Mesothelial cell of epicardium (in vitro differentiated cells): ENCODE data around the gene PPP2R2B. TPM values are rescaled to one million over a fixed set of nuclear protein-coding genes. Genes with fewer than 3 reads are reported as not detected.

Experiments
- DNase-seq, 2 experiments: peaks; one replicate each; pipeline ENCODE4 v3.0.0; 2021; ENCODE audit warnings: low spot score in 2 of 2; ENCODE audit not compliant: unreplicated experiment in 2 of 2
- H3K27ac Mint-ChIP-seq: 2 replicates; pipeline ENCODE4 v1.8.0; 2021; ENCODE audit warnings: mixed read lengths
- H3K27me3 Mint-ChIP-seq: 2 replicates; pipeline ENCODE4 v1.8.0; 2021; ENCODE audit warnings: low read depth, mixed read lengths
- H3K36me3 Mint-ChIP-seq: 2 replicates; pipeline ENCODE4 v1.8.0; 2021; ENCODE audit warnings: mixed read lengths
- H3K4me1 Mint-ChIP-seq: 2 replicates; pipeline ENCODE4 v1.8.0; 2021; ENCODE audit warnings: mixed read lengths
- H3K4me3 Mint-ChIP-seq: 2 replicates; pipeline ENCODE4 v1.8.0; 2021; ENCODE audit warnings: mild to moderate bottlenecking, moderate library complexity, mixed read lengths
- H3K9me3 Mint-ChIP-seq: 2 replicates; pipeline ENCODE4 v1.8.0; 2021; ENCODE audit warnings: mixed read lengths
- total RNA-seq: library from RNA; stranded (reverse); gene quantifications from 3 replicates; pipeline ENCODE4 v1.2.1, GENCODE V29; 2021
- TF ChIP-seq, protein P1 (sequence below): fragments of 200-600 bp; sonication (generic); IDR thresholded peaks from one replicate; pipeline ENCODE4 v1.5.0; 2021; ENCODE audit warnings: antibody characterized with exemption; ENCODE audit not compliant: unreplicated experiment

Gene PPP2R2B
- total RNA-seq, 1 donor from 2014 or later, result 18.2 TPM

DNA sequence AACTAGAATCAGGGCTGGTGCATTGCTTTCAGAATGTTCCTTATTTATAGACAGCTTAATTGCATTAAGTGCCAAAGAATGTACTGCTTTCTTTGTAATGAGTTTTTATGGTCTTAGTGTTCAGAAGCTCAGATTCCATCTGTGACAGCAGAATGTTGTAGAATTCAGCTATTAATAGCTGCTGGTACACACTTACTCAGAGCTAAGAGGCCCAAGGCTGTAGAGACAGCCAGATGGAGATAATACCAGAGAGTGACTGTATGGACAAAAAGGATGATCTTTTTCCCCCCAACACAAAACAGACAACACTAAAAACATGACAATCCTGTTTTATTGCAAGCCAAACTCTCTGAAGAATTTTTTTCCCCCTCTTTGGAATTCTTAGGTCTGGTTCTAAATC is 50.2 kb downstream of the PPP2R2B start:
- no peaks in the 10 kb centered on the region for H3K36me3 Mint-ChIP-seq
- TF ChIP-seq, protein P1, sequence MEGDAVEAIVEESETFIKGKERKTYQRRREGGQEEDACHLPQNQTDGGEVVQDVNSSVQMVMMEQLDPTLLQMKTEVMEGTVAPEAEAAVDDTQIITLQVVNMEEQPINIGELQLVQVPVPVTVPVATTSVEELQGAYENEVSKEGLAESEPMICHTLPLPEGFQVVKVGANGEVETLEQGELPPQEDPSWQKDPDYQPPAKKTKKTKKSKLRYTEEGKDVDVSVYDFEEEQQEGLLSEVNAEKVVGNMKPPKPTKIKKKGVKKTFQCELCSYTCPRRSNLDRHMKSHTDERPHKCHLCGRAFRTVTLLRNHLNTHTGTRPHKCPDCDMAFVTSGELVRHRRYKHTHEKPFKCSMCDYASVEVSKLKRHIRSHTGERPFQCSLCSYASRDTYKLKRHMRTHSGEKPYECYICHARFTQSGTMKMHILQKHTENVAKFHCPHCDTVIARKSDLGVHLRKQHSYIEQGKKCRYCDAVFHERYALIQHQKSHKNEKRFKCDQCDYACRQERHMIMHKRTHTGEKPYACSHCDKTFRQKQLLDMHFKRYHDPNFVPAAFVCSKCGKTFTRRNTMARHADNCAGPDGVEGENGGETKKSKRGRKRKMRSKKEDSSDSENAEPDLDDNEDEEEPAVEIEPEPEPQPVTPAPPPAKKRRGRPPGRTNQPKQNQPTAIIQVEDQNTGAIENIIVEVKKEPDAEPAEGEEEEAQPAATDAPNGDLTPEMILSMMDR, result no peak
- H3K9me3 Mint-ChIP-seq, result no peaks in the 10 kb centered on the region
- H3K27ac Mint-ChIP-seq, result peak overlapping the region; percentile 73
- DNase-seq, result no peak
- no peaks in the 10 kb centered on the region for H3K27me3 Mint-ChIP-seq
- H3K4me1 Mint-ChIP-seq, result peaks cover 40% of the 10 kb centered on the region
- H3K4me3 Mint-ChIP-seq, result no peak overlapping the region

DNA sequence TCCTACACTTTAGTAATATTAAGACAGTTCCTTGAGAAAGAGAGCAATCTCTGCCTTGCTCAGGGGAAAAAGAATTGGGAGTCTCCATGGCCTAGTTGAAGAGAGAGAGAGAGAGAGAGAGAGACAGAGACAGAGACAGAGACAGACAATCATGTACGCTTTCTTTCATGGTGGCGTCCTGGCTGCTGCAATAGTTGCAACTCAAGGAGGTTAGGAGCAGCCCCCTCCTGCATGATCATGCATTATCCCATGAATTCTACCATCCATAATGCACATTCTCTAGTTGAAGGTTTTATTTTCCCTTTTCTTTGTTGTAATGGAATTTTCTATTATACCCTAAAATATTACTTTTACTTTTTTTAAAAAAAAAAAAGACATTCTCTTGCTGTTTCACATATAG is 50.7 kb downstream of the PPP2R2B start:
- DNase-seq, result no peak
- TF ChIP-seq, protein P1, result no peak
- H3K4me1 Mint-ChIP-seq, result peaks cover 35% of the 10 kb centered on the region
- H3K27ac Mint-ChIP-seq, result peak overlapping the region; percentile 84
- no peaks in the 10 kb centered on the region for H3K36me3 Mint-ChIP-seq
- no peak overlapping the region for H3K4me3 Mint-ChIP-seq
- H3K27me3 Mint-ChIP-seq, result no peaks in the 10 kb centered on the region
- no peaks in the 10 kb centered on the region for H3K9me3 Mint-ChIP-seq

DNA sequence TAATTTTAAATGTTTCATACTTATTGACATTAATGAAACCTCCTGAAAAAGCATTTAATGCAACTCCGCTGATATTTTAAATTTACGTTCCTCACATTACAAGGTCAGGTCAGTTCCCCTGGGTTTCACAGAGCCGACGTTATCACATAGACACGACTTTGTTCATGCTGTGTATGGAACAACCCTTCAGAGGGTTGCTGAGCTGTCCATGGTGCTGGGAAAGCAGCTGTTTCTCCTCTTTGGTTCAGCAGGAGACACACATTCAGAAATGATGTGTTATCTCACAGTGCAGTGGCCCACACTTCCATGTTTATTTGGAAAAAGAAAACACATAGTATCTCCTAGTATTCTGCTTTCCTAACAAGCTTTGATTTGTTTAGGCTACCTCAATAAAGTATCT is 53.5 kb downstream of the PPP2R2B start:
- H3K9me3 Mint-ChIP-seq, result no peaks in the 10 kb centered on the region
- no peaks in the 10 kb centered on the region for H3K27me3 Mint-ChIP-seq
- TF ChIP-seq, protein P1, result no peak
- peaks cover 29% of the 10 kb centered on the region for H3K4me1 Mint-ChIP-seq
- no peaks in the 10 kb centered on the region for H3K36me3 Mint-ChIP-seq
- H3K4me3 Mint-ChIP-seq, result no peak overlapping the region
- DNase-seq, result peak; percentile 53 to 74
- no peak overlapping the region for H3K27ac Mint-ChIP-seq

DNA sequence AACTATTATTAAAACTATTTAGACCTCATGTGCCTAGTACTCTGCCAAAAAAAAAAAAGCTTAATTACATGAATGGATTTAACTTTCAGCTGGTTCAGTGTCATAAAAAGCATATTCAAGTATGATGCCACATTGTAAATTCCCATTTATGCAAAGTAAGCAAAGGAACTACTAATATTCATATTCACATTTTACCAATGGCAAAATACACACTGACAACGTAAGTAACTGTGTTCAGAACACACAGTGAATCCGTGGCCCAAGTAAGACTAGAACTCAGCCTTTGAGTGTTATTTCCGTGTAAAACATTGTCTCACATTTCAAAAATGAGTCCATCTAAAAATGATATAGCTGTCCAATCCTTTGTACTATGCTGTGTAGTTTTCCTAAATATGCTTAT is 56.8 kb downstream of the PPP2R2B start:
- Mint-ChIP-seq H3K36me3 (no peaks in the 10 kb centered on the region), H3K27ac (no peak overlapping the region), H3K4me3 (no peak overlapping the region), H3K27me3 (no peaks in the 10 kb centered on the region), H3K9me3 (no peaks in the 10 kb centered on the region), H3K4me1 (peaks cover 2% of the 10 kb centered on the region)
- DNase-seq, result no peak
- TF ChIP-seq, protein P1, result no peak

DNA sequence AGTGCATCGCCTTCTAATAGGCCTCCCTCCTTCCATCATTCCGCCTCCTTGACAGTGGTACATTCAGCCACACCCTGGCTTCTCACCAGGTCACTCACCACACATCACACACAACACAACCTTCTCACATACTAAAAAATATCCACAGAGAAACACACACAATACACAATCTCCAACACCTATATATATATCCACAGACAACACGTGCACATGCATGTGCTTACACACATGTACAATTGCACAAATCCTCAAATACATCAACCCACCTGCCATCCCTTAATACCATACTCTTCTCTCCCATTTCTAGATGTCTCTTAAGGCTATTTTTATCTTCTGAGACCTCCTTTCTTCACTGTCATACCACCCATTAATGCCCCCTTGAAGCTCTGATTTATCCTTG is 57.6 kb downstream of the PPP2R2B start:
- Mint-ChIP-seq H3K9me3 (no peaks in the 10 kb centered on the region), H3K36me3 (no peaks in the 10 kb centered on the region), H3K4me3 (no peak overlapping the region), H3K27ac (no peak overlapping the region), H3K4me1 (no peaks in the 10 kb centered on the region), H3K27me3 (no peaks in the 10 kb centered on the region)
- DNase-seq, result no peak
- TF ChIP-seq, protein P1, result no peak

DNA sequence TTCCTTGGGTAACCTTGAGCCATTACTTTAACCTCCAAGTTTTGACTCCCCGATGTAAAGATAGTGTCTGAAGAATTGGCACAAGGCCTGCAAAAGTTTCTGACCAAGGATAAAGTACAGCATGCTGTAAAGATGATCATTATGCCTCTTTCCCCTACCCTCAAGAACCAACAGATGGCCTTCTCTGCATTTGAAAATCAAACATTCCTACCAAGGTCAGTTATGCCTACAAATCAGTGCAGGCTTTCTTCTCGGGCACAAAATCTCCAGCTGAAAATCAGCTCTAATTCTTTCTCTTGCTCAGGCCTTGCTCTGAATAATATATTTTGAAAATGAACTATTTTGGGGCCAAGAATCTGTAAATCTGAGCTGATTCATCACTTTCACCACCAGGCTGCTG is 59.7 kb downstream of the PPP2R2B start:
- Mint-ChIP-seq H3K36me3 (no peaks in the 10 kb centered on the region), H3K4me3 (no peak overlapping the region), H3K4me1 (no peaks in the 10 kb centered on the region), H3K27ac (no peak overlapping the region), H3K9me3 (no peaks in the 10 kb centered on the region), H3K27me3 (no peaks in the 10 kb centered on the region)
- TF ChIP-seq, protein P1, result no peak
- DNase-seq, result no peak
